ENCODE results near the gene HAGHL.
A peak's percentile ranks its signal among the peaks of the same experiment; 100 is the strongest.

HAGHL gene

DNA sequence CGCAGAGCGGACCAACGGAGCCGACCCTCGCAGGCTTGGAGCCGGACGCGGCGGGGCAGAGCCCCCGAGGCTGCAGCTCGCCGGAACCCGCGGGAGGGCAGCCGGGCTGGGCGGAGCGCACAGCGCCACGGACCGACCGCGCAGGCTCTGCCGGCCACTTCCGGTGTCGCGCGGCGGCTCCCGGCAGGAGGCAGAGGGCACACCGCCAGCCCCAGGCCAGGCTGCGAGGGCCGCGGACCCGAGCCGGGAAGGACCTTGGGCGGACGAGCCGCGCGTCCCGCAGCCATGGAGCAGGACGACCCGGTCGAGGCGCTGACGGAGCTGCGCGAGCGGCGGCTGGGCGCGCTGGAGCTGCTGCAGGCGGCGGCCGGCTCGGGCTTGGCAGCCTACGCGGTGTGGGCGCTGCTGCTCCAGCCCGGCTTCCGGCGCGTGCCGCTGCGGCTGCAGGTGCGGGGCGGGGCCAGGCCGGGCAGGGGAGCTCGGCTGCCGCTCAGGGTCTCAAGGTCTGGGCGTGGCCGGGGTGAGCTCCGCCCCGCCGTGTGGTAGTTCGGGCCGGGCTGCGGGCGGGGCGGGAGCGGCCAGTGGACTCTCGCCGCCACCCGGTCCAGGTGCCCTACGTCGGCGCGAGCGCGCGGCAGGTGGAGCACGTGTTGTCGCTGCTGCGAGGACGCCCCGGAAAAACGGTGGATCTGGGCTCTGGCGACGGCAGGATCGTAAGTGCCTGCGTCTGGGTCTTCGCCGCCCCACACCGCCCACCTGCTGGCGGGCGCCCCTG is 5.7 kb upstream of the HAGHL start, which contains the start of gene ANTKMT:
Gene ANTKMT (plus strand): TSS at position 157 of the 775 bp plus-strand sequence. CDS start 129 bp downstream, at position 286.
- peak; percentile 71 for DNase-seq (ENCODE audit: low spot score)

DNA sequence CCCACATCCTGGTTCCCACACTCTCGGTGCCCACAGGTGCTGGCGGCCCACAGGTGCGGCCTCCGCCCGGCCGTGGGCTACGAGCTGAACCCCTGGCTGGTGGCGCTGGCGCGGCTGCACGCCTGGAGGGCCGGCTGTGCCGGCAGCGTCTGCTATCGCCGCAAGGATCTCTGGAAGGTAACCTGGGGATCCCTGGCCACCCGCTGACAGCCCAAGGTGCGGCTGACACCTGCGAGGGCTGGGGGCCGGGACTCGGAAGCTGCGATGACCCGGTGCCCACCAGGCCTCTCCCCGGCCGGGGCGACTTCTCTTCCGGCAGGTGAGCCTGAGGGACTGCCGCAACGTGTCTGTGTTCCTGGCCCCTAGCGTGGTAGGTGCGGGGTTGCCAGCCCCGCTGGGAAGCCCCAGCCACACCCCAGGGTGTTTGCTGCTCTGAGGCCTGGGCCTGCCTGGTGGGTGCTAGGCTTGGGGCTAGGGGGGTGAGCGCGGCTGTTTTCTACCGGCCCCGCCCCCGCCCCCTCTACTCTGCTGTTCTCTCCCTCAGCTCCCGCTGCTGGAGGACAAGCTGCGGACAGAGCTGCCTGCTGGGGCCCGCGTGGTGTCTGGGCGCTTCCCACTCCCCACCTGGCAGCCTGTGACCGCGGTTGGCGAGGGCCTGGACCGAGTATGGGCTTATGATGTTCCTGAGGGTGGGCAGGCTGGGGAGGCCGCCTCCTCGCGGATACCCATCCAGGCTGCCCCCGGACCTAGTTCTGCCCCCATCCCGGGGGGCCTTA is 5.0 kb upstream of the HAGHL start:
- DNase-seq (ENCODE audit: low spot score) = no peak

DNA sequence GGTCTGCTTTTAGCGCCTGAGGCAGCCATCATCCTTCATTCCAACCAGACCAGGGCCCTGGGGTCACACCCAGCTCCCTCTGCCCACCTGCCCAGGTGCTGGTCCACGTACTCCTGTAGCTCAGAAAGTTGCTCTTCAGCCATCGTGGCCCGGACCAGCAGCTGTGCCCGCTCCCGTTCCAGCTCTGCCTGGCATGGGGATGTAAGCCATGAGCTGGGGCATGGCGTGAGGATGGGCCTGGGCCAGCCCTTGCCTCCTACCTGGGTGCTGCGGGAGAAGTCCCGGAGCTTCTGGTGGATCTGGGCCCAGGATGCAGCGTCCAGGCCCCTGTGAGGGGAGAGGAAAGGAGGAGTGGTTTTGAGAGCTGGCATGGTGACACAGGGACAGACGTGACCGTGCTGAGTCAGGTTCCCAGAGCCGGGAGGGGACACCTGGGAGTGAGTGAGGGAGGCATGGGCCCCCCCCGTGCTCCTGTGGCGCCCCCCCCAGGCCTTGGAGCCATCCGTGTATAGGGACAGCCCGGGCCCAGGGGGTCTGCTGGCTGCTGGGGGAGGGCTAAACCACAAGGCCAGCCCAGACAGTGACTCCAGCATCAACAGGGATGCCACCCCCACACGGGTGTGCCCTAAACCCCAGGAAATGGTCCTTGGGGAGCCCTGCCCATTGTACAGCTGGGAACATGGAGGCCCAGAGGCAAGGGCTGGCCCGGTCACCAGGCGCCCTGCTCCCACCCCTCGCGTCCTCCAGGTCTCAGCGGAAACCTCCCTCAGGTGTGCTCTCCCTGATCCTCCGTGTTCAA is 3.9 kb upstream of the HAGHL start:
- no peak for DNase-seq (ENCODE audit: low spot score)

DNA sequence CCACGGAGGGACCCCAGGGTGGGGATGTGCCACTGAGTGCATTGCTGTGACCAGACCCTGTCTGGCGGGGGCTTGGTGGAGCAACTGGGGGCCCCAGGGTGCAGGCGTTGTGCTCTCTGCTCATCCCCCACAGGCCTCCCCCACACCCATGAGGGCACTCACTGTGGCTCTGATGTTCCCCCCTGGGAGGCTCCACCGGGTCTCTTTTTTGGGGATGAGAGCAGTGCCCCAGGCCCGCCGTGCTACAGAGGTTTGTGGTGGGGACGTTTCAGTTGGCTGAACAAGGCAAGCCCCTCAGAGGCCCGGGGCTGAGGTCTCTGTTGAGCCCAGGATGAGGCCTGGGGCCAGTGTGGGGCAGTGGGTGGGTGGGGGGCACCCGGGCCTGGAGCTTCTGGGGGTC is 3.2 kb upstream of the HAGHL start:
- no peak for DNase-seq (ENCODE audit: low spot score)

DNA sequence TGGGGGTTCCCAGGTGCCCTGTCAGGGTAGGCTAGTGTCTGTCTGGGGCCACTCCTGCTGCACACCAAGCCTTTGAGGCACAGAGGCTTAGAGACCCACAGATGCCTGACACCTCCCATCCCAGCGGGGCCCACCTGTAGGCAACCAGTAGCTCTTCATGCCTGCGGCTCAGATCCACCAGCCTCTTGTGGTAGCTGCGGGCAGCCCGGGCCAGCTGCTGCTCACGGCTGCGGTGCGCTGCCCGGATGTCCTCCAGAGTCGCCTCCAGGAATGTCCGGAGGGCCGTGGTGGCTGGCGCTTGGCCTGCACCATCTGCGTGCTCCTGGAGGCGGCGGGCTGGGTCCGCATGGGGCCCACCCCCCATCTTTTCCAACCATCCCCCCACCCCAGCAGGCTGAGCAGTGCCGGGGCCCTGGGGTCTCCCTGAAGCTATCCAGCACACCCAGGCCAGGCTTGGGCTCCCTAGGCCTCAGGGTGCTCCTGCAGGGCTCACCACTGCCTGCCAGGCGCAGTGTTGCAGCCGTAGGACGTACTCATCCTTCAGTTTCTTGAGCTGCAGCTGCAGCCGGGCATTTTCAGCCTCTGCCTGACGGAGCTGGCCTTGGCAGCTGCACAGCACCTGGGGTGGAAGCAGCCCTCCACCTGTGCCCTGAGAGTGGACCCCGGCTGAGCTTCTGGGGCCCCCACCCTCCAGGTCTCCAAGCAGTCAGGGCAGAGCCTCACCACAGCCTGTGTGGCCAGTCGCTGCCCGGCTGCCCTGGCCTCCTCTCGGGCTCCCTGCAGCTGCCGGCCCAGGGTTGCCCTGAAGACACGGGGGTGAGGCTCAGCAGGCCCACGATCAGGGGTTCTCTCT is 2.5 kb upstream of the HAGHL start:
- DNase-seq (ENCODE audit: low spot score) = no peak

DNA sequence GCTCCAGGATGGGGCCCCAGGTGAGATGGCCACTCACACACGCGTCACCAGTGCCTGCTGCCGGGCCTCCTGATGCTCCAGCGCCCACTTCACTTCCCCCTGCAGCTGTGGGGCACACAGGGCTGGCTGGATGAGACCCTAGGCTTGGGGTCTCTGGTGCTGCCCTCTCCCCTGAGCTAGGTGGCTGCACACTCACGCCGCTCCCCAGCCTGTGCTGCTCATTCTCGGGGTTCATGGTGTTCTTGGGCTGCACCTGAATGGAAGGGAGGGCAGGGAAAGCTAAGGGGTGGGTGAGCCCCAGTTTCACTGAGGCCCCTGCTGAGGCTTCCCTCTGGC is 1.9 kb upstream of the HAGHL start:
- DNase-seq (ENCODE audit: low spot score) = no peak

DNA sequence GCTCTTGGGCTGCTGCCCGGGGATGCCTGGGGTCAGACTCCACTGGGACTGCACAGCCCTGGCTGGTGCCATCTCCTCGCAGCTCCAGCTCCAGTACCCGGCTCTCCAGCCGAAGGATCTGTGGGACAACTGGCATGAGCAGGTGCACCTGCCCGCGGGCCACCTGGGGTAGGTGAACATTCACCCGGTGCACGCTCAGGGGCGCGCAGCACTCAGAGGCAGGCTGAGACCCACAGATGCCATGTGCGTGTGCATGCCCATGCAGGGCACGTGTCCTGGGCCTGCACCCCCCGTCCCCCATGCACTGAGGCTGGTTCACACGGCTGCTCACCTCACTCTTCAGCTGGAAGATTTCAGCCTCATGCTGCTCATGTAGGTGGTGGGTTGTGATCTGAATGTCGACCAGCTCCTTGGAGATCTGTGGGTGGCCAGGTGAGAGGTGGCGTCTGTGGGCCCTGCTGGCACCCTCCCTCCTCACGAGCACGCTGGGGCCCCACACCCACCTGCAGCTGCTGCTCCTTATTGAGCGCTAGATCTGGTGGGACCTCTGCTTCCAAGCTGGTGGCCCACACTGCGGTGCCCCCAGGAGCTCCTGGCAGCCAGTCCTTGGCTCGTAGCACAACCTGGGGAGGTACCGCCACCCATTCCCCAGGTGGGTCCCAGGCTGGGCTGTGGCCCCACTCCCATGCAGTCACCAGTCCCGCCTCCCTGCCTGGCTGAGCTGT is 1.3 kb upstream of the HAGHL start:
- DNase-seq (ENCODE audit: low spot score) = no peak

DNA sequence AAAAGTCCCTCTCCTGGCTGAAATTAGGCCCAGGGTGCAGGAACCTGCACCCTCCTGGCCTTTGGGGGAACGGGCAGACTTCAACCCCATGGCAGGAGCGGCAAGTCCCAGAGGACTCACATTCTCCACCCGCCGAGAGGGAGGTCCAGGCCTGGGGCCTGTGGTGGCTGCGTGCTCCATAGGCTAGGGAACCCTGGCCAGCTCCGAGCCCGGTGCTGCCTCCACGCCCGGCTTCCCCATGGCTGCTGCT is 793 bp upstream of the HAGHL start:
- no peak for DNase-seq (ENCODE audit: low spot score)

DNA sequence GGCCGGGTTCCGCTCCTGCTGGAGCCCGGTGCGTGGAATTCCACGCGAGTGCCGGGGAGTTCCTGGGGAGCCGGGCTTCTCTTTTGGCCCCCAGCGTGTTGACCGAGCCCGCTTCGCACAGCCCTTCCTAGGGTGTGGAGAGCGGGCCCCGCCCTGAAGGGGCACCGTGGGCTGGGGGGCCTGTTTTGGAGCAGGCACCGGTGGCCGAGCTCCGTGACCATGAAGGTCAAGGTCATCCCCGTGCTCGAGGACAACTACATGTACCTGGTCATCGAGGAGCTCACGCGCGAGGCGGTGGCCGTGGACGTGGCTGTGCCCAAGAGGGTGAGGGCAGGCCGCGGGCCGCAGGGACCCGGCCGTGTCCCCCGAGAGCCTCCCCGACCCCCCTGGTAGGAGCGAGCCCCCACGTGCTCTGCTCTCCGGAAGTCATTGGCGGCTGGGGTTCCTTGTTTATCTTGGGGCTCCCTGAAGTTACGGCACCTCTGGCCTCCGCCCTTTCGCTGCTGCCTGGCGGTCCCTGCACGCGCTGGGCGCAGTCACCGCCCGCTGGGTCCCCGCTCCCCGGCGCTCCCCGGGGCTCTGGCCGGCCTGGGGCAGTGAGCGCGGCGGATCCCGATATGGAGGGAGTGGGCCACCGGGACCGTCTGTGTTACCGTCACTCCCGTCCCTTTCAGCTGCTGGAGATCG is 528 bp downstream of the HAGHL start:
- DNase-seq (ENCODE audit: low spot score) = no peak

DNA sequence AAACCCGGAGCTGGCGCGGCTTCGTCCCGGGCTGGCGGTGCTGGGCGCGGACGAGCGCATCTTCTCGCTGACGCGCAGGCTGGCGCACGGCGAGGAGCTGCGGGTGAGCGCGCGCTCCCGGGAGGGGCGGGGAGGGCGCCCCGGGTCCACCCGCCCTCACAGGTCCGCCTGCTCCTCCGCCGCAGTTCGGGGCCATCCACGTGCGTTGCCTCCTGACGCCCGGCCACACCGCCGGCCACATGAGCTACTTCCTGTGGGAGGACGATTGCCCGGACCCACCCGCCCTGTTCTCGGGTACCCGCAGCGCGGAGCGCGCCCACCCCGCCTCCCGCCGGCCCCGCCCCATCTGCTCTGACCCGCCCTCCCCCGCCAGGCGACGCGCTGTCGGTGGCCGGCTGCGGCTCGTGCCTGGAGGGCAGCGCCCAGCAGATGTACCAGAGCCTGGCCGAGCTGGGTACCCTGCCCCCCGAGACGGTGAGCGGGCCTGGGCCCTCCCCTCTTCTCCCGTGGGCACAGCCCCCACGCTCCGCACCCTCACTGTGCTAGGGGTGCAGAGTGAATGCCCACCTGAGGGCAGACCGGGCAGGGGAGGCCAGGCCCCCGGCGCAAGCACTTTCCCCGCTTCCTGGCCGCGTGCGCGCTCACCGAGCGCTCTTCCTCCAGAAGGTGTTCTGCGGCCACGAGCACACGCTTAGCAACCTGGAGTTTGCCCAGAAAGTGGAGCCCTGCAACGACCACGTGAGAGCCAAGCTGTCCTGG is 1.4 kb downstream of the HAGHL start:
- no peak for DNase-seq (ENCODE audit: low spot score)

DNA sequence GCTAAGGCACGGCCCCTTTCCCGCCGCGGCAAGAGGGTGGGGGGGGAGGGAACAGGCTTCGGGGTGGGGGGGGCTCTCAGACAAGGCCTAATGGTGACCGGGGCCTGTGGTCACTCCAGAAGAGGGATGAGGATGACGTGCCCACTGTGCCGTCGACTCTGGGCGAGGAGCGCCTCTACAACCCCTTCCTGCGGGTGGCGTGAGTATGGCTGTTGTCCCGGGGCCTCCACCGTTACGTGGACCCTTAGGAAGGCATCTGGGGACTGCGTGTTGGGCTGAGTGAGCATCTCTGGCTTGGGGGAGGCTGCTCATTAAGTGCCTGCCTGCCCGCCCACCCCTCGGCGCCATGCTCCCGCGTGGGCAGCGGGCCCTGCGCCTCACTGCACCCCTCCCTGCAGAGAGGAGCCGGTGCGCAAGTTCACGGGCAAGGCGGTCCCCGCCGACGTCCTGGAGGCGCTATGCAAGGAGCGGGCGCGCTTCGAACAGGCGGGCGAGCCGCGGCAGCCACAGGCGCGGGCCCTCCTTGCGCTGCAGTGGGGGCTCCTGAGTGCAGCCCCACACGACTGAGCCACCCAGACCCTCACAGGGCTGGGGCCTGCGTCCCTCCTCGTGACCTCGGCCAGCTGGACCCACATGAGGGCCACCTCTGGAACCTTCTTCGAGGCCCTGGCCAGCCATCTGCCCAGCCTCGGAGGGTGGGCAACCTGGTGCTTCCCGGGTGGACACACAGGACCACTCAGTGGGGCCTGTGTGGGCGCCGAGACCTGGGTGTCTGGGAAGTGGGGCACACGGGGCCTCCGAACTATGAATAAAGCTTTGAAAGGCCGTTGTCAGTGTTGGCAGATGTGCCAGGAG is 2.2 kb downstream of the HAGHL start:
- no peak for DNase-seq (ENCODE audit: low spot score)

DNA sequence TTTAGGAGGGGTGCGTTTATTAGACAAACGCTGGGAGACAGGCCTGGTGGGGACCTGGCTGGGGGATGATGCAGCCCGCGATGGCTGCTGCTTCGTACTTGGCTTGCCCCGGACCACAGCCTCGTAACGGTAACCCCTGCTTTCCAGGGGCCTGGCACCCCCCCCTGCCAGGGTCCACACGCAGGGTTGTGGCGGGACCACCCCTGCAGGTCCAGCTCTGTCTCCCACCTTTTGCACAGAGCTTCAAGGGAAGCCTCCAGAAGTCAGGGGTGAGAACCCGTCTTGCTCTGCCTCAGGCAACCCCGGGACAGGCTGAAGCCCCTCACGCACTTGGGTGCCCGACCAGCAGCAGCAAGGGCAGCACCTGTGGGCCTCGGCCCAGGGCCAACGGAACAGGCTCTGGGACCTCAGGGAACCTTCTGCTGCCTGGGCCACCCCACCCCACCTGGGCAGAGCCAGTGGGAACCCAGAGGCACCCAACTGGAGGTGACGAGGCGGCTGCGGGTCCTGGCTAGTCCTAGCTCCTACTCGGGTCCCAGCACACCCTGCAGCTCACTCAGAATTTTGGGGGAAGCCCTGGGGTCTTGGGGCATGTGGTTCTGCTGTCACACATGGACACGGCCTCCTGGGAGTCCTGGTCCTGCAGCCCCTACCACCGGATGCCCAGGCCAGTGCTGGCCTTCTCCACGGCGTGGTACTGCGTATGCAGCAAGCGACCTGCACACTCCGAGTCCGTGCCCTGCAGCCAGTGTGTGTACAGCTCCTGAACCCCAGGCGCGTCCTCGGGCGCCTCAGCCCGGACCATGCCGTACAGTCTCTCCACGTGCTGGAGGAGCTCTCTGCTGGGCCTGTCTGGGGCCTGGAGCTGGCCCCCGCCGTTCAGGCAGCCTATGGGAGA is 3.1 kb downstream of the HAGHL start:
- no peak for DNase-seq (ENCODE audit: low spot score)

DNA sequence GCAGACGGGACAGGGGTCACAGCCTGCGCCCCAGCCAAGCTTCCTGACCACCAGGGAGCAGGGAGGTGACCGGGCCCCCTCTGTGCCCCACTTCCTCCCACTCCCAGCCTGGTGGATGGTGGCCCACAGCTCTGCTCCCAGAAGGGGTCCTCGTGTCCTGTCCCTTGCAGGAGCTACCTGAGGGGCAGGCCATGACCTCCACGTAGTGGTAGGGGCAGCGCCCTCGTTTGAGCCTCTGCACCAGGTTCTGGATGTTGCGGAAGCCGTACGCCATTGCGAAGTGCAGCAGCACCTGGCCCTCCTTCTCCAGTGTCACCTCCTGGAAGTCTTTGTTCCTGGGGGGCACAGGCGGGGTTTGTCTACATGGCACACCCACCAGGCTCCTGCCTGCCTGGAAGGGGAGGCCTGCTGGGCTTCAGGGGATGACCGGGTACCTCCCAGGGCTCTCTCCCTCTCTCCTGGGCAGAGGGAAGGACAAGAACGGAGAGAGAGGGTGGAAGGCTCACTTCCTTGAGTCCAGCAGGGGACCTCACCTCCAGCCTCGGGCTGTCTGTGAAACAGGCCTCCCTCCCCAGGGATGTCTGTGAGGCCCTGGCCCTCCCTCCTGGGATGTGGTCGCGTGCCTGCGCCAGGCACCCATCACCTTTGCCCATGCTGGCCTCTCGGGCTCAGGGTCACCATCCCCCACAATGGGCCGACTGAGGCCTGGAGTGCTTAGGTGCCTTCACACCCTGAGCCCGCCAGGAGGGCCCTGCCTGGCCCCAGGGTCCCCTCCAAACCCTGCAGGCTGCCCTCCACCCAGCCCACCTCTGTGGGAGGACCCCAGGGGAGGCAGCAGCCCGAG is 4.0 kb downstream of the HAGHL start:
- no peak for DNase-seq (ENCODE audit: low spot score)

DNA sequence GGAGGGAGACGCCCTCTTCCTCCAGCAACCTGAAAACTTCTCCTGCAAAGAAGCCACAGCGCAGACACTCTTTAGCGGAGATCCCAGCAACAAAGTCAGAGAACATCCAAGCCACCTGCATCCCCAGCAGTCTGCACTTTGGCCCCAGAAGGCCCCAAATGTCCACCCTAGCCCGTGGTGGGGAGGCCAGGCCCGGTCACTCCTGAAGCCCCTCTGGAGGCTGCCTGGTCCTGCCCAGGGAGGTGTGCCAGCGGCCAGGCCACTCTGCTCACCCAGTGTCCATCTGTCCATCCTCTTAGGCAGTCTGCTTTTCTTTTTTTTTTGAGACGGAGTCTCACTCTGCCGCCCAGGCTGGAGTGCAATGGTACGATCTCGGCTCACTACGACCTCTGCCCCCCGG is 5.4 kb downstream of the HAGHL start:
- DNase-seq (ENCODE audit: low spot score) = no peak

DNA sequence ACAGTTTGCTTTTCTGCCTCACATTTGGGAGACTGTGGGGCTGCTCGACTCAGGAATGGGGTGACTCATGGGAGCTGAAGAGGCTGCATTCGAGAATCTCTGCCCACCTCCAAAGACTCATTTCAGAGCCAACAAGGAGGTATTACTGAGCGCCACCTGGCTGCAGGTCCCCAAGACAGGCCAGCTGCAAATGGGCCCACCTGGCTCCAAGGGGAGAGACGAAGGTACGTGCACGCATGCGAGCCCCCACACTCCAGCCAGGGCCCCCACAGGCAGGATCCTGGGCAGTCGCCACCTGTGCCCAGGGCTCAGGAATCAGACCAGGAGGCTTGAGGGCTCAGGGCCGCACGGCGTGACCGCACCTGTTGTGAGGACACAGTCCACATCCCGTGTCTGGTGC is 6.0 kb downstream of the HAGHL start:
- DNase-seq (ENCODE audit: low spot score) = no peak

DNA sequence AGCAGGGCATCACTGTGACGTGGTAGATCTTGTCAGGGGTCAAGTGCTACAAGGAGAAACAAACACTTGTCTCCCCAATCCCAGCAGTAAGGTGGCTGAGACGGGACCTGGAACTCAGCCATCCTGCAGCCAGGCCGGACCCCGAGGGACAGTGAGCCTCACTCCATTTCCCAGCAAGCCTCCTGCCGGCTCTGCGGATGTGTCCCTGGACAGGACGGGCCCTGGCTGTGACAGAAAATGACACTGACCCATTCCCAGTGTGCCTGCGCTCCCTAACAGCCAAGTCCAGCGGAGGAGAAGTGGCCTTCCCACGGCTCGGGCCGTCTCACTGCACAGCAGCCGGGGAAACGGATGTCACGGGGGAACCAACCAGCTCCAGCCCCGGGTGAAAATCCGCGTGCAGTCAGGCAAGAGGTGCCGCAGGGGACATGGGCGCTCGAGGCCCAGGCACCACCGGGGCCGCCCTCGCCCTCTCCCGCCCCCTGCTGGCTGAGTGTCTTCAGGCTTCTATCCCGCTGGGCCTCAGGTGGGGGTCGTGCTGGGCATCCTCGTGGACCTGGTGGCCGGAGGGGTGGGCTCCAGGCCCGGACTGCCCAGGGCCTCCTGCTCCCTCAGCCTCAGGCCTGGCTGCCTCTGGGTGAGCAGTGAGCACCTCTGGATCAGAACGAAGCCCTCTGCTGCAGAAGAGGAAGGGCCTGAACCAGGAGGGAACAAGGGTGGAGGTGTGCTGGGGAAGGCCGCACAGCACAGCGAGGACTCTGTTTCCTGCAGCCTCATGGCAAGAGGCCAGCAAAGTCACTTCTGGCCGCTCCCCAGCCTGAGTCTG is 6.7 kb downstream of the HAGHL start:
- no peak for DNase-seq (ENCODE audit: low spot score)

Data from hematopoietic multipotent progenitor cell treated with erythropoietin and hydrocortisone succinate and interleukin-3 and kit ligand, for 17 days (in vitro differentiated cells).